ENCODE results near the gene IYD. TPM values are rescaled to one million over a fixed set of nuclear protein-coding genes. Genes with fewer than 3 reads are reported as not detected.
A peak's percentile ranks its signal among the peaks of the same experiment; 100 is the strongest.

The IYD gene
- total and polyA plus RNA-seq, 9 of the 15 experiments (the other 6 are each of a cell fraction or from before 2014, with no cell fraction given): not detected

DNA sequence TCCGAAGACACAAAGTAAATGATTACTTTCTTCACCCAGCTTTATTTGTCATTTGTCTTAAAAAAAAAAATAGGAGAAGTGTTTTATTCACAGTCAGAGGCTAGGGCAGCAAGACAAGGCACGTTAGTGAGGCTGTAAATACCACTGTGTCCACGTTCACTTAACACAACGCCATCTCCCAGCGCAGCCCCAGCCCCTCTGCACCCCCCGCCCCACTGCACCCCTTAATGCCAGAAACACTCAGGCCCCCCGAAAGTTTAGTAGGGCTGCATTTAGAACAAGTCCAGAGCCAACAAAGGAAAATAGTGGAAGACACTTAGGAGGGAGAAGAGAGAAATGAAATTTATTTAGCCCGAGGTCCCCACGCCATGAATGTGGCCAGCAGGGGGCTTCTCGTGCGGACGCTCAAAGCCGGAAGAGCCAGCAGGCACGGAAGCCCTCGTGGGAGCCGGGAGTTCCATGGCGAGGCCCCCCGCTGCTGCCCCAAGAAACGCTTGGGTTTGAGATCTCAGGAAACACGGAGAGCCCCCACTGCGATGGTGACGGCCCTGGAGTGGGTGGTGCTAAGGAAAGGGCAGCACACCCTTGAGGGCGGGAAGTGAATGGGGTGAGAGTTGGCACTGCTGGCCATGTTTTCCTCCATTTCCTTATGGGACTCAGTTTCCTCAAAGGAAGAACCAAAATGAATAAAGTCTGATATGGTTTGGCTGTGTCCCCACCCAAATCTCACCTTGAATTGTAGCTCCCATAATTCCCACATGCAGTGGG is 50.2 kb downstream of the IYD start (continued):
- TF ChIP-seq DIDO1 (tag; IDR thresholded peaks at IDR 0.05; ENCODE audit: low read depth): 0 out of 2 replicates have a peak, but pooled peaks have one; percentile 36
- TF ChIP-seq RAD21 (CRISPR knock-in tag; conservative IDR thresholded peaks at IDR 0.05 in 1 of 2, IDR thresholded peaks at IDR 0.05 in 1 of 2): peak; percentile 36 to 61; a peak in 3 of 4 replicates
- no peak for TF ChIP-seq ZNF699 (CRISPR knock-in tag; IDR thresholded peaks at IDR 0.05; ENCODE audit: insufficient replicate concordance)
- TF ChIP-seq MYNN (IDR thresholded peaks at IDR 0.05): no peak
- no peak for TF ChIP-seq MYNN (CRISPR knock-in tag; IDR thresholded peaks at IDR 0.05)
- no peak for TF ChIP-seq SAP30 (IDR thresholded peaks at IDR 0.05; ENCODE audit: borderline replicate concordance, insufficient read depth, low read depth, low read length, poor library complexity, severe bottlenecking)
- no peak for TF ChIP-seq SMARCA4 (IDR thresholded peaks at IDR 0.05)
- 0 out of 2 replicates have a peak, but pooled peaks have one; percentile 27 for TF ChIP-seq ZNF41 (CRISPR knock-in tag; conservative IDR thresholded peaks at IDR 0.05)
- TF ChIP-seq, protein P1, sequence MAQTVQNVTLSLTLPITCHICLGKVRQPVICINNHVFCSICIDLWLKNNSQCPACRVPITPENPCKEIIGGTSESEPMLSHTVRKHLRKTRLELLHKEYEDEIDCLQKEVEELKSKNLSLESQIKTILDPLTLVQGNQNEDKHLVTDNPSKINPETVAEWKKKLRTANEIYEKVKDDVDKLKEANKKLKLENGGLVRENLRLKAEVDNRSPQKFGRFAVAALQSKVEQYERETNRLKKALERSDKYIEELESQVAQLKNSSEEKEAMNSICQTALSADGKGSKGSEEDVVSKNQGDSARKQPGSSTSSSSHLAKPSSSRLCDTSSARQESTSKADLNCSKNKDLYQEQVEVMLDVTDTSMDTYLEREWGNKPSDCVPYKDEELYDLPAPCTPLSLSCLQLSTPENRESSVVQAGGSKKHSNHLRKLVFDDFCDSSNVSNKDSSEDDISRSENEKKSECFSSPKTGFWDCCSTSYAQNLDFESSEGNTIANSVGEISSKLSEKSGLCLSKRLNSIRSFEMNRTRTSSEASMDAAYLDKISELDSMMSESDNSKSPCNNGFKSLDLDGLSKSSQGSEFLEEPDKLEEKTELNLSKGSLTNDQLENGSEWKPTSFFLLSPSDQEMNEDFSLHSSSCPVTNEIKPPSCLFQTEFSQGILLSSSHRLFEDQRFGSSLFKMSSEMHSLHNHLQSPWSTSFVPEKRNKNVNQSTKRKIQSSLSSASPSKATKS (CRISPR knock-in tag; IDR thresholded peaks at IDR 0.05): no peak
- no peak for TF ChIP-seq KDM4B (IDR thresholded peaks at IDR 0.05; ENCODE audit: borderline replicate concordance in 2 of 2, low read depth in 1 of 2)
- TF ChIP-seq SRSF7 (optimal IDR thresholded peaks at IDR 0.05; ENCODE audit: low read depth, low read length): no peak
- 0 out of 2 replicates have a peak, but pooled peaks have one; percentile 24 for TF ChIP-seq PYGO2 (tag; IDR thresholded peaks at IDR 0.05)
- TF ChIP-seq, protein P2, sequence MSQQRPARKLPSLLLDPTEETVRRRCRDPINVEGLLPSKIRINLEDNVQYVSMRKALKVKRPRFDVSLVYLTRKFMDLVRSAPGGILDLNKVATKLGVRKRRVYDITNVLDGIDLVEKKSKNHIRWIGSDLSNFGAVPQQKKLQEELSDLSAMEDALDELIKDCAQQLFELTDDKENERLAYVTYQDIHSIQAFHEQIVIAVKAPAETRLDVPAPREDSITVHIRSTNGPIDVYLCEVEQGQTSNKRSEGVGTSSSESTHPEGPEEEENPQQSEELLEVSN (IDR thresholded peaks at IDR 0.05; ENCODE audit: borderline replicate concordance in 1 of 2, extremely low read depth in 1 of 2, insufficient read depth in 1 of 2, insufficient read length in 1 of 2, low read depth in 1 of 2, low read length in 1 of 2, poor library complexity in 1 of 2, severe bottlenecking in 1 of 2): peak; percentile 88 to 89
- TF ChIP-seq, protein P3, sequence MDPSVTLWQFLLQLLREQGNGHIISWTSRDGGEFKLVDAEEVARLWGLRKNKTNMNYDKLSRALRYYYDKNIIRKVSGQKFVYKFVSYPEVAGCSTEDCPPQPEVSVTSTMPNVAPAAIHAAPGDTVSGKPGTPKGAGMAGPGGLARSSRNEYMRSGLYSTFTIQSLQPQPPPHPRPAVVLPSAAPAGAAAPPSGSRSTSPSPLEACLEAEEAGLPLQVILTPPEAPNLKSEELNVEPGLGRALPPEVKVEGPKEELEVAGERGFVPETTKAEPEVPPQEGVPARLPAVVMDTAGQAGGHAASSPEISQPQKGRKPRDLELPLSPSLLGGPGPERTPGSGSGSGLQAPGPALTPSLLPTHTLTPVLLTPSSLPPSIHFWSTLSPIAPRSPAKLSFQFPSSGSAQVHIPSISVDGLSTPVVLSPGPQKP (CRISPR knock-in tag; IDR thresholded peaks at IDR 0.05): no peak
- no peak for TF ChIP-seq ZNF408 (CRISPR knock-in tag; IDR thresholded peaks at IDR 0.05; ENCODE audit: low read depth)
- TF ChIP-seq CBX5 (IDR thresholded peaks at IDR 0.05; ENCODE audit: borderline replicate concordance, low read depth): no peak
- no peak for TF ChIP-seq ZZZ3 (IDR thresholded peaks at IDR 0.05)
- TF ChIP-seq HIVEP1 (CRISPR knock-in tag; IDR thresholded peaks at IDR 0.05): no peak
- TF ChIP-seq EP400 (IDR thresholded peaks at IDR 0.05): no peak
- TF ChIP-seq, protein P4, sequence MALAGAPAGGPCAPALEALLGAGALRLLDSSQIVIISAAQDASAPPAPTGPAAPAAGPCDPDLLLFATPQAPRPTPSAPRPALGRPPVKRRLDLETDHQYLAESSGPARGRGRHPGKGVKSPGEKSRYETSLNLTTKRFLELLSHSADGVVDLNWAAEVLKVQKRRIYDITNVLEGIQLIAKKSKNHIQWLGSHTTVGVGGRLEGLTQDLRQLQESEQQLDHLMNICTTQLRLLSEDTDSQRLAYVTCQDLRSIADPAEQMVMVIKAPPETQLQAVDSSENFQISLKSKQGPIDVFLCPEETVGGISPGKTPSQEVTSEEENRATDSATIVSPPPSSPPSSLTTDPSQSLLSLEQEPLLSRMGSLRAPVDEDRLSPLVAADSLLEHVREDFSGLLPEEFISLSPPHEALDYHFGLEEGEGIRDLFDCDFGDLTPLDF (CRISPR knock-in tag; IDR thresholded peaks at IDR 0.05): peak; percentile 67; the same call in 1 of the 2 replicates

Measured in K562 (cell line).